Spleen (tissue), 11 donors: ENCODE data around the gene MS4A18. TPM values are rescaled to one million over a fixed set of nuclear protein-coding genes. Genes with fewer than 3 reads are reported as not detected.

Experiments
- DNase-seq: peaks from one replicate; pipeline ENCODE4 v3.0.0-alpha.2; 2020
- H3K27ac ChIP-seq, 8 donors: fragments of 200-600 bp; sonication (generic) in 7 of 8; 1 replicate in 4 of 8; 2 replicates in 4 of 8; pipeline versions ENCODE4 v1.5.0 to v1.8.0; 2016 to 2021; ENCODE audit warnings: inconsistent platforms in 4 of 8, mild to moderate bottlenecking in 4 of 8, moderate library complexity in 1 of 8
- H3K27me3 ChIP-seq, 7 donors: fragments of 200-600 bp; sonication (generic) in 6 of 7; replicated peaks in 1 of 7; 1 replicate in 4 of 7; 2 replicates in 3 of 7; pipeline versions ENCODE4 v1.5.0 to v1.8.0; 2016 to 2021; ENCODE audit warnings: inconsistent platforms in 3 of 7, mild to moderate bottlenecking in 1 of 7
- H3K36me3 ChIP-seq, 6 donors: fragments of 200-600 bp; sonication (generic) in 5 of 6; 1 replicate in 4 of 6; 2 replicates in 2 of 6; pipeline versions ENCODE4 v1.5.0 to v1.8.0; 2016 to 2021; ENCODE audit warnings: inconsistent platforms in 2 of 6
- H3K4me1 ChIP-seq, 6 donors: fragments of 200-600 bp; sonication (generic) in 5 of 6; 1 replicate in 3 of 6; 2 replicates in 3 of 6; pipeline versions ENCODE4 v1.5.0 to v1.8.0; 2016 to 2021; ENCODE audit warnings: inconsistent platforms in 3 of 6
- H3K4me3 ChIP-seq, 8 donors: fragments of 200-600 bp; sonication (generic) in 7 of 8; 1 replicate in 4 of 8; 2 replicates in 4 of 8; pipeline versions ENCODE4 v1.5.0 to v1.8.0; 2016 to 2021; ENCODE audit warnings: inconsistent platforms in 4 of 8, mild to moderate bottlenecking in 4 of 8, moderate library complexity in 2 of 8
- H3K9me3 ChIP-seq, 8 donors: fragments of 200-600 bp; sonication (generic) in 7 of 8; 1 replicate in 4 of 8; 2 replicates in 4 of 8; pipeline versions ENCODE4 v1.5.0 to v1.8.0; 2016 to 2021; ENCODE audit warnings: inconsistent platforms in 4 of 8
- CTCF ChIP-seq, 11 experiments: fragments of 200-600 bp in 7 of 11; fragments of 450-650 bp in 4 of 11; sonication (generic) in 4 of 11; IDR thresholded peaks in 8 of 11; conservative IDR thresholded peaks in 3 of 11; 1 replicate in 7 of 11; 2 replicates in 4 of 11; pipeline versions ENCODE4 v1.4.0 to v1.8.0; 2016 to 2021; ENCODE audit warnings: antibody characterized with exemption in 11 of 11, inconsistent platforms in 4 of 11, mild to moderate bottlenecking in 1 of 11
- POLR2A ChIP-seq, 3 donors: fragments of 450-650 bp; IDR thresholded peaks; one replicate each; pipeline ENCODE4 v1.5.1; 2017; ENCODE audit warnings: antibody characterized with exemption in 3 of 3, mild to moderate bottlenecking in 1 of 3
- POLR2AphosphoS5 ChIP-seq, 3 donors: sonication (generic); formaldehyde crosslinking; IDR thresholded peaks; one replicate each; pipeline ENCODE4 v1.5.1; 2017; ENCODE audit warnings: antibody characterized with exemption in 3 of 3
- WGBS, 5 donors: extraction: QIAGEN DNeasy Blood & Tissue Kit in 3 of 5; methylation state at CpG; one replicate each; pipeline versions ENCODE4 v1.1.5 to v1.1.7; 2013 to 2018; 5-methylcytosine and 5-hydroxymethylcytosine counted together
- intact Hi-C: fragments of 100-400 bp; cut with DNase I; formaldehyde crosslinking; loops from one replicate; pipeline ENCODE4 v1.15.0; 2023; ENCODE audit warnings: low total_unique reads
- polyA plus RNA-seq, 3 donors: library from polyadenylated mRNA; stranded (reverse); fragments of 200-250 nt; gene quantifications; one replicate each; pipeline ENCODE4 v1.2.1, GENCODE V29; 2013
- total RNA-seq, 7 donors: library from RNA; depleted of rRNA in 3 of 7; stranded (reverse); fragments of >200 nt in 3 of 7; fragmentation: NEBNext Ultra II Directional in 4 of 7; extraction: Animal tissue kit (Norgen Biotek cat#: 25700) in 4 of 7; gene quantifications; one replicate each; pipeline versions ENCODE4 v1.1.0 to v1.2.1, GENCODE V29; 2016 to 2021
- donor health status: healthy with polysubstance abuse.
- donor health status: DM: no; HTN: no; CAD: no; lungs with moderate emphysema.
- donor health status: DM: no; HTN: no; CAD: no.
- donor health status: Bipolar disorder and iron deficiency.
- donor health status: healthy.
- donor health status: DM: no; HTN: no; CAD: no.
- donor health status: DM: yes; HTN: yes; CAD: no.

The MS4A18 gene
- total and polyA plus RNA-seq, 10 donors: not detected

- Histone ChIP-seq H3K9me3 (no peaks in the 10 kb centered on the region), H3K27me3 (peaks cover 0 to 53% (median 15%) of the 10 kb centered on the region in 7 donors), H3K4me1 (peaks cover 0 to 27% (median 2%) of the 10 kb centered on the region in 6 donors), H3K36me3 (no peaks in the 10 kb centered on the region), H3K27ac (no peak overlapping the region), H3K4me3 (no peak overlapping the region)
- no peak for DNase-seq
- intact Hi-C loops: no loop called here
- WGBS, 5 donors: 33 to 55% (median 41%) methylated on average over 1 of the region's 1 CpG
- TF ChIP-seq POLR2A (IDR thresholded peaks at IDR 0.05) (no peak), POLR2AphosphoS5 (IDR thresholded peaks at IDR 0.05) (no peak), CTCF (IDR thresholded peaks at IDR 0.05 in 8 of 11, conservative IDR thresholded peaks at IDR 0.05 in 3 of 11) (no peak)
These were observed 40.4 kb downstream of the MS4A18 start for GRCh38 chr11:60764879-60765278.

- WGBS, 5 donors: 66 to 84% (median 75%) methylated on average over 5 of the region's 5 CpGs
- intact Hi-C loops: no loop called here
- no peak overlapping the region for H3K27ac ChIP-seq
- H3K27me3 ChIP-seq: peaks cover 0 to 52% (median 15%) of the 10 kb centered on the region in 7 donors
- TF ChIP-seq POLR2AphosphoS5 (IDR thresholded peaks at IDR 0.05): no peak
- no peaks in the 10 kb centered on the region for H3K36me3 ChIP-seq
- H3K9me3 ChIP-seq: no peaks in the 10 kb centered on the region
- no peak overlapping the region for H3K4me3 ChIP-seq
- peaks cover 0 to 25% (median 2%) of the 10 kb centered on the region in 6 donors for H3K4me1 ChIP-seq
- DNase-seq: peak; percentile 17
These were observed 40.8 kb downstream of the MS4A18 start for GRCh38 chr11:60765355-60765754.

- no peaks in the 10 kb centered on the region for H3K9me3 ChIP-seq
- no peak overlapping the region for H3K27ac ChIP-seq
- peaks cover 0 to 21% (median 2%) of the 10 kb centered on the region in 6 donors for H3K4me1 ChIP-seq
- no peak for TF ChIP-seq POLR2AphosphoS5 (IDR thresholded peaks at IDR 0.05)
- no peak for TF ChIP-seq CTCF (IDR thresholded peaks at IDR 0.05 in 8 of 11, conservative IDR thresholded peaks at IDR 0.05 in 3 of 11)
- no peak for TF ChIP-seq POLR2A (IDR thresholded peaks at IDR 0.05)
- 83 to 91% (median 86%) methylated on average over 10 of the region's 10 CpGs for WGBS, 5 donors
- no peak overlapping the region for H3K4me3 ChIP-seq
- DNase-seq: peak; percentile 14
- no peaks in the 10 kb centered on the region for H3K36me3 ChIP-seq
- intact Hi-C loops: no loop called here
- peaks cover 0 to 59% (median 15%) of the 10 kb centered on the region in 7 donors for H3K27me3 ChIP-seq
These were observed 42.0 kb downstream of the MS4A18 start for GRCh38 chr11:60766547-60766946.

- 36 to 48% (median 39%) methylated on average over 13 to 26 of the region's 26 CpGs for WGBS, 5 donors
- Histone ChIP-seq H3K4me3 (no peak overlapping the region), H3K36me3 (no peaks in the 10 kb centered on the region), H3K9me3 (no peaks in the 10 kb centered on the region), H3K27me3 (peaks cover 0 to 66% (median 15%) of the 10 kb centered on the region in 7 donors), H3K4me1 (peaks cover 0 to 13% (median 0%) of the 10 kb centered on the region in 6 donors), H3K27ac (no peak overlapping the region)
- intact Hi-C loops: no loop called here
- peak; percentile 70 for DNase-seq
- TF ChIP-seq POLR2A (IDR thresholded peaks at IDR 0.05) (no peak), CTCF (IDR thresholded peaks at IDR 0.05 in 8 of 11, conservative IDR thresholded peaks at IDR 0.05 in 3 of 11) (peak in 4 of 11 experiments; percentile 23 to 43 (median 33))
These were observed 42.9 kb downstream of the MS4A18 start for GRCh38 chr11:60767388-60767811.

- H3K27ac ChIP-seq: no peak overlapping the region
- peaks cover 0 to 68% (median 19%) of the 10 kb centered on the region in 7 donors for H3K27me3 ChIP-seq
- peaks cover 0 to 5% (median 0%) of the 10 kb centered on the region in 6 donors for H3K4me1 ChIP-seq
- DNase-seq: peak; percentile 64
- no peaks in the 10 kb centered on the region for H3K9me3 ChIP-seq
- intact Hi-C loops: no loop called here
- TF ChIP-seq POLR2A (IDR thresholded peaks at IDR 0.05): no peak
- TF ChIP-seq CTCF (IDR thresholded peaks at IDR 0.05 in 8 of 11, conservative IDR thresholded peaks at IDR 0.05 in 3 of 11): no peak
- TF ChIP-seq POLR2AphosphoS5 (IDR thresholded peaks at IDR 0.05): no peak
- no peaks in the 10 kb centered on the region for H3K36me3 ChIP-seq
- no peak overlapping the region for H3K4me3 ChIP-seq
- 84 to 94% (median 93%) methylated on average over 8 of the region's 8 CpGs for WGBS, 5 donors
These were observed 43.7 kb downstream of the MS4A18 start for GRCh38 chr11:60768202-60768601.
